ENCODE data around the gene LARGE1. TPM values are rescaled to one million over a fixed set of nuclear protein-coding genes. Genes with fewer than 3 reads are reported as not detected.

Gene LARGE1
- total and polyA plus RNA-seq, 10 donors, result 1.9 to 35.8 (median 22.8) TPM

DNA sequence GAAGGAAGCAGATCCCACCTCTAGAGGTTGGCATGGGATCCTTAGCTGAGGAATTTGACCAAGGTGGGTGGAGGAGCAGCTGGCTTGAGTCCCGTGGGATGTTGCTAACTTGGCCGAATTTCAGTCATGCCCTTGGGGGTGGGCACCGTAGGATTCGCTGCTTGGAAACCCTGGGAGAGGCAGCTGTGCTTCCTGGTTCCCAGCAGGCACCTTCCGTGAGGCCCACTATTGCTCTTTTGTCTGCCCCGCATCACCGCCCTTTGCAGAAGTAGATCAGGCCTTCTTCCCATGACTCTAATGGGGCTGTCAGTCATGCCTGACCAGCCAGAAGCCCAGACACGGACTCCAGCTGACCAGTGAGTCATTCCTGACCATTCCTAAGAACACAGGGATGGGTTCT lies 569.8 kb downstream of the LARGE1 start:
- 86 to 94% (median 91%) methylated on average over 6 to 8 of the region's 8 CpGs for WGBS, 5 donors
- H3K4me1 ChIP-seq, result no peaks in the 10 kb centered on the region
- TF ChIP-seq CTCF (IDR thresholded peaks at IDR 0.05 in 8 of 11, conservative IDR thresholded peaks at IDR 0.05 in 3 of 11) (no peak), POLR2A (IDR thresholded peaks at IDR 0.05) (no peak), POLR2AphosphoS5 (IDR thresholded peaks at IDR 0.05) (no peak)
- intact Hi-C loops (cut with DNase I; ENCODE audit: low total_unique reads), result no loop called here
- H3K27me3 ChIP-seq (replicated peaks in 1 of 7), result no peaks in the 10 kb centered on the region
- peaks cover 0 to 22% (median 0%) of the 10 kb centered on the region in 8 donors for H3K9me3 ChIP-seq
- H3K27ac ChIP-seq, result no peak overlapping the region
- H3K36me3 ChIP-seq, result no peaks in the 10 kb centered on the region
- DNase-seq, result no peak
- H3K4me3 ChIP-seq, result no peak overlapping the region

DNA sequence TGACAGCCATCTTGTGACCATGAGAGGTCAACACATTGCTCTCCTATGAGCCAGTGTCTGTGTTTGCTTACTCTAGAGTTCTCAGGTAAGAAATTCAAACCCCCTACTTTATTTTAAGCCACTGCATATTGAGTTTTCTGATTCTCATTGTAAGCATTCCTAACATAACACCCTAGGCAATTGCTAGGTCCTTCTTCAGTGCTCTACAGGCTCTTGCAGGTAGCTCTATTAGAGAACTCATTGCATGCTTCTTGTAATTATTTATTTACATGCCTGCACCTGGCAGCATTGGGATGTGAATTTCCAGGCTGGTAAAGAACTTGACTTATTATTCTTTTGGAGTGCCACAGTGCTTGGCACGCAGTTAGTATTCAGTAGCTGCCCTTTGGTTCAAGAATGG lies 573.3 kb downstream of the LARGE1 start:
- H3K27ac ChIP-seq, result no peak overlapping the region
- DNase-seq, result no peak
- H3K36me3 ChIP-seq, result no peaks in the 10 kb centered on the region
- H3K9me3 ChIP-seq, result peaks cover 0 to 22% (median 0%) of the 10 kb centered on the region in 8 donors
- H3K4me3 ChIP-seq, result no peak overlapping the region
- WGBS, 5 donors, result 92 to 100% (median 96%) methylated on average over 1 of the region's 1 CpG
- intact Hi-C loops (cut with DNase I; ENCODE audit: low total_unique reads), result no loop called here
- no peak for TF ChIP-seq POLR2AphosphoS5 (IDR thresholded peaks at IDR 0.05)
- TF ChIP-seq CTCF (IDR thresholded peaks at IDR 0.05 in 8 of 11, conservative IDR thresholded peaks at IDR 0.05 in 3 of 11), result no peak
- no peak for TF ChIP-seq POLR2A (IDR thresholded peaks at IDR 0.05)
- no peaks in the 10 kb centered on the region for H3K27me3 ChIP-seq (replicated peaks in 1 of 7)
- no peaks in the 10 kb centered on the region for H3K4me1 ChIP-seq

DNA sequence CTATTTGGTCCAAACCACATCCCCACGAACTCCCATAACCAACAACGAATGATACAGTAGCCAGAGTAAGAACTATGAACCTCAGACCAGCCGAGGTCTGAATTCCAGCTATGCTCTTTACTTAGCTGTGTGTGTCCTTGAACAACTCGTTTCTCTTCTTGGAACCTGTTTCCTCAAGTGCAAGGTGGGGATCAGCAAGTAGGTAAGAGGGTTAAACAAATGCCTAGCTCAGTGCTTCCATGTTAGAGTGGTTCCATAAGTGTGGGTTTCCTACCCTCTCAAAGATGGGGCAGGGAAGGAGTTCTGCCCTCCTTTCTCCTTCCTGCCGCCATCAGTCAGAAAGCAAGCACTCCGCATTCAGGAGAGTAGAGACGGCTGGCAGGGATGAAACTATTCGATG lies 578.7 kb downstream of the LARGE1 start:
- no peak for DNase-seq
- no peaks in the 10 kb centered on the region for H3K4me1 ChIP-seq
- intact Hi-C loops (cut with DNase I; ENCODE audit: low total_unique reads), result no loop called here
- H3K4me3 ChIP-seq, result no peak overlapping the region
- no peak overlapping the region for H3K27ac ChIP-seq
- no peaks in the 10 kb centered on the region for H3K9me3 ChIP-seq
- no peaks in the 10 kb centered on the region for H3K27me3 ChIP-seq (replicated peaks in 1 of 7)
- peaks cover 0 to 15% (median 0%) of the 10 kb centered on the region in 6 donors for H3K36me3 ChIP-seq
- 82 to 90% (median 86%) methylated on average over 8 of the region's 8 CpGs for WGBS, 5 donors
- no peak for TF ChIP-seq CTCF (IDR thresholded peaks at IDR 0.05 in 8 of 11, conservative IDR thresholded peaks at IDR 0.05 in 3 of 11)
- no peak for TF ChIP-seq POLR2A (IDR thresholded peaks at IDR 0.05)
- no peak for TF ChIP-seq POLR2AphosphoS5 (IDR thresholded peaks at IDR 0.05)

DNA sequence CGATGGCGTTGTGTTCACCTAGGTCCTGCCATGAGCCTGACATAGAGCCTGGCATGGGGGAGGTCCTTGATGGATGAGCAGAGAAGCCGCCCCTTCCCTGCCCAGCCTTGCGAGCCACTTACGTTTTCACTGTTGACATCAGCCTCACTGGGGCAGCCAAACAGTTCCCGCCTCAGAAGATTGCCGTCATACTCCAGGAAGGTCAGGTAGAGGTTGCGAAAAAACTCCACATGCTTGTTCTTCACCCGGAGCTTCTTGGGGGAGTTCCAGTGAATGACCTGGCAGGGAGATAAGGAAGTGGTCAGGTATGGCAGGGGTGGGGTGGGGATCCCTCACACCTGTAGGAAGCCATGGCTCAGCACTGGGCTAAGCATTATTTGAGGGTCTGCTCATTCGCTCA lies 582.8 kb downstream of the LARGE1 start:
- Histone ChIP-seq H3K9me3 (peaks cover 0 to 2% (median 0%) of the 10 kb centered on the region in 8 donors), H3K4me3 (no peak overlapping the region), H3K4me1 (no peaks in the 10 kb centered on the region), H3K36me3 (peaks cover 0 to 37% (median 0%) of the 10 kb centered on the region in 6 donors), H3K27me3 (replicated peaks in 1 of 7) (no peaks in the 10 kb centered on the region), H3K27ac (no peak overlapping the region)
- TF ChIP-seq POLR2A (IDR thresholded peaks at IDR 0.05) (no peak), POLR2AphosphoS5 (IDR thresholded peaks at IDR 0.05) (no peak), CTCF (IDR thresholded peaks at IDR 0.05 in 8 of 11, conservative IDR thresholded peaks at IDR 0.05 in 3 of 11) (no peak)
- intact Hi-C loops (cut with DNase I; ENCODE audit: low total_unique reads), result no loop called here
- 86 to 92% (median 90%) methylated on average over 10 of the region's 10 CpGs for WGBS, 5 donors
- DNase-seq, result no peak
